VCaP (cell line): Measurements from ENCODE around the gene GNE.

Experiments used
- H3K27ac ChIP-seq: fragments of 450-650 bp; 2 replicates; pipeline ENCODE4 v1.5.1; 2017
- TF ChIP-seq, protein P1 (sequence below): fragments of 450-650 bp; conservative IDR thresholded peaks from 2 replicates; pipeline ENCODE4 v1.5.1; 2017; ENCODE audit warnings: mild to moderate bottlenecking, moderate library complexity

GNE gene

DNA sequence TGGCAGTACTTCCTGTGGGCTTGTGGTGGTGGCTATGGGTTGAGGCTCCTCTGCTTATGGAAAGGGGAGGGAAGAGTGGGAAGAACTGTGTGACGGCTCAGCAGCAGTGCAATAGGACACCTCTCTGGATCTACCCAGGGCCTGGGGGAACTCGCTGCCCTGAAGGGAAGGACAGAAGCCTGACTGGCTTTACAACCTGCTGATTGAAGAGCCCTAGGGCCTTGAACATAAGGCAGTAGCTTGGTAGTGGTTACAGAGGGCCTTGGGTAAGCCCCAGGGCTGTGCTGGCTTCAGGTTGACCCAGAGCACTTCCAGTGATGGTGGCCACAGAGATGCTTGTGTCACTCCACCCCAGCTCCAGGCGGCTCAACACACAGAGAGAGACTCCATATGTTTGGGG, 83.5 kb downstream of the GNE start:
- no peak overlapping the region for H3K27ac ChIP-seq
- TF ChIP-seq, protein P1, sequence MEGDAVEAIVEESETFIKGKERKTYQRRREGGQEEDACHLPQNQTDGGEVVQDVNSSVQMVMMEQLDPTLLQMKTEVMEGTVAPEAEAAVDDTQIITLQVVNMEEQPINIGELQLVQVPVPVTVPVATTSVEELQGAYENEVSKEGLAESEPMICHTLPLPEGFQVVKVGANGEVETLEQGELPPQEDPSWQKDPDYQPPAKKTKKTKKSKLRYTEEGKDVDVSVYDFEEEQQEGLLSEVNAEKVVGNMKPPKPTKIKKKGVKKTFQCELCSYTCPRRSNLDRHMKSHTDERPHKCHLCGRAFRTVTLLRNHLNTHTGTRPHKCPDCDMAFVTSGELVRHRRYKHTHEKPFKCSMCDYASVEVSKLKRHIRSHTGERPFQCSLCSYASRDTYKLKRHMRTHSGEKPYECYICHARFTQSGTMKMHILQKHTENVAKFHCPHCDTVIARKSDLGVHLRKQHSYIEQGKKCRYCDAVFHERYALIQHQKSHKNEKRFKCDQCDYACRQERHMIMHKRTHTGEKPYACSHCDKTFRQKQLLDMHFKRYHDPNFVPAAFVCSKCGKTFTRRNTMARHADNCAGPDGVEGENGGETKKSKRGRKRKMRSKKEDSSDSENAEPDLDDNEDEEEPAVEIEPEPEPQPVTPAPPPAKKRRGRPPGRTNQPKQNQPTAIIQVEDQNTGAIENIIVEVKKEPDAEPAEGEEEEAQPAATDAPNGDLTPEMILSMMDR = no peak

DNA sequence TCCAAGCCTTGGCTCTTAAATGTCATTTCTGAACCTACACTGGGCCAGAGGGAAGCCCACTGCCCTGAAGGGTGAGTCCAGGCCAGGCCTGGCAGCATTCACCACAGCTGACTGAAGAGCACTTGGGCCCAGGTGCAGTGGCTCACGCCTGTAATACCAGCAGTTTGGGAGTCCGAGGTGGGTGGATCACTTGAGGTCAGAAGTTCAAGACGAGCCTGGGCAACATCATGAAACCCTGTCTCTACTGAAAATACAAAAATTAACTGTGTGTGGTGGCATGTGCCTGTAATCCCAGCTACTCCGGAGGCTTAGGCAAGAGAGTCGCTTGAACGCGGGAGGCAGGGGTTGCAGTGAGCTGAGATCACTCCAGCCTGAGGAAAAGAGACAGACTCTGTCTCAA, 84.0 kb downstream of the GNE start:
- no peak overlapping the region for H3K27ac ChIP-seq
- TF ChIP-seq, protein P1 = no peak

- TF ChIP-seq, protein P1 = no peak
- no peak overlapping the region for H3K27ac ChIP-seq
Measured at GRCh38 chr9:36173861-36174260, 84.4 kb downstream of the GNE start.

GRCh38 chr9:36170531-36170930, 87.7 kb downstream of the GNE start:
- H3K27ac ChIP-seq = no peak overlapping the region
- TF ChIP-seq, protein P1 = no peak

DNA sequence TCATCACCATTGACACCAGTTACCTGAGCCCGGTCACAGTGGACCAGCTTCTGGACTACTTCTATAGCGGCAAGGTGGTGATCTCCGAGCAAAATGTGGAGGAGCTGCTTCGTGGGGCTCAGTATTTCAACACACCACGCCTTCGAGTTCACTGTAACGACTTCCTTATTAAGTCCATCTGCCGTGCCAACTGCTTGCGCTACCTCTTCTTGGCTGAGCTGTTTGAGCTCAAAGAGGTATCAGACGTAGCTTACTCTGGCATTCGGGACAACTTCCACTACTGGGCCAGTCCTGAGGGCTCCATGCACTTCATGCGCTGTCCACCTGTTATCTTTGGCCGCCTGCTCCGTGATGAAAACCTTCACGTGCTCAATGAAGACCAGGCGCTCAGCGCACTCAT, 88.5 kb downstream of the GNE start:
- TF ChIP-seq, protein P1 = no peak

GRCh38 chr9:36169166-36169565, 89.1 kb downstream of the GNE start, which contains the start of gene CCIN:
TSS of gene CCIN (plus strand) at chr9:36169388. CDS start at chr9:36169503, 115 bp downstream.
- TF ChIP-seq, protein P1 = no peak
- H3K27ac ChIP-seq = no peak within 1 kb of the TSS

More for the DNA sequence above, 88.5 kb downstream of the GNE start:
- H3K27ac ChIP-seq = no peak overlapping the region

- TF ChIP-seq, protein P1 = peak; percentile 99
- no peak overlapping the region; the same call in 1 of the 2 replicates for H3K27ac ChIP-seq
Measured at GRCh38 chr9:36166168-36166927, 91.9 kb downstream of the GNE start.
